Astrocyte of the cerebellum (primary cell): ENCODE data around the gene OR51F2.
"Not testable (repeated sequence)": the region's sequence is repeated elsewhere in the genome, so short reads cannot be mapped to it uniquely, and the experiment has no call there.

Experiments
- DNase-seq: peaks from one replicate; pipeline ENCODE4 v3.0.0-alpha.2; 2011; ENCODE audit warnings: low read depth
- H3K4me3 ChIP-seq: 2 replicates; pipeline ENCODE4 v1.5.1; 2011; ENCODE audit warnings: mild to moderate bottlenecking, low read depth, low read length, moderate library complexity
- CTCF ChIP-seq: IDR thresholded peaks from 2 replicates; pipeline ENCODE4 v1.5.1; 2012; ENCODE audit warnings: low read length, low read depth, moderate library complexity, mild to moderate bottlenecking; ENCODE audit errors: missing control alignments
- in situ Hi-C: cut with HindIII; loops from 2 replicates; pipeline ENCODE4 v1.10.0; 2017; ENCODE audit warnings: low sequenced_read_pairs

Gene OR51F2

GRCh38 chr11:4848908-4849532, 27.9 kb downstream of the OR51F2 start, which contains the start of gene OR51S1:
TSS of gene OR51S1 (minus strand) at chr11:4849208. CDS start at chr11:4849208, 0 bp downstream.
- no peak for DNase-seq
- H3K4me3 ChIP-seq, result no peak within 1 kb of the TSS
- in situ Hi-C loops, result no loop called here
- no peak for TF ChIP-seq CTCF

- no peak overlapping the region for H3K4me3 ChIP-seq
- in situ Hi-C loops, result no loop called here
- peak; percentile 32 for DNase-seq
- TF ChIP-seq CTCF, result no peak
These were observed 29.9 kb downstream of the OR51F2 start for GRCh38 chr11:4851033-4851432.

GRCh38 chr11:4854286-4854685, 33.2 kb downstream of the OR51F2 start:
- H3K4me3 ChIP-seq, in situ Hi-C loops, DNase-seq: not testable (repeated sequence)

- no peak for TF ChIP-seq CTCF
- no peak for DNase-seq
- H3K4me3 ChIP-seq, result no peak overlapping the region
- in situ Hi-C loops, result no loop called here
These were observed 41.5 kb downstream of the OR51F2 start for GRCh38 chr11:4862447-4863236.

- TF ChIP-seq CTCF, result no peak
- in situ Hi-C loops, result no loop called here
- H3K4me3 ChIP-seq, result no peak overlapping the region
- no peak for DNase-seq
These were observed 42.8 kb downstream of the OR51F2 start for GRCh38 chr11:4863876-4864275.

- DNase-seq, result no peak
- H3K4me3 ChIP-seq, result no peak overlapping the region
- in situ Hi-C loops, result no loop called here
- TF ChIP-seq CTCF, result no peak
These were observed 44.7 kb downstream of the OR51F2 start for GRCh38 chr11:4865855-4866254.
